ENCODE measurements around the gene EEFSEC. TPM values are rescaled to one million over a fixed set of nuclear protein-coding genes. Genes with fewer than 3 reads are reported as not detected.

EEFSEC gene
- total RNA-seq, 2 experiments from 2014 or later, result 22.1 to 22.7 TPM

DNA sequence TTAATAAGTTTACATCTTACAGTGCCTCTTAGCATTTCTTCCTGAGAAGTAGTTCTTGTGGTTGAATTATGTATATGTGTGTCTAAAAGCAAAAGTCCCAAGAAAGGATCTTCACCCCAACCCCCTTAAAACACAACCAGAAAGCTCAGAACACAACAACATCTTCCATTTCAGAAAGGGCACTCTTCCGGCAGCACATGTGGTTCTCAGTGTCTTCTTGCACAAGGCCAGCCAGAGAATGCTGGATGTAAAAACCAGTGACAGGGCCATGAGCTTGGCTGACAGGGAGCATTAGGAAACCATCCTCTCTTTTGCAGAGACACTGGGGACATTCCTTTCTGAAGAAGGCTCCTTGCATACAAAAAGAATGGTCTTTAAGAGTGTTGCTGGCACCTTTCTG is 45.0 kb downstream of the EEFSEC start:
- no peaks in the 10 kb centered on the region for H3K27me3 Mint-ChIP-seq
- peaks cover 14% of the 10 kb centered on the region for H3K36me3 Mint-ChIP-seq
- DNase-seq, result no peak
- H3K4me1 Mint-ChIP-seq, result peaks cover 6% of the 10 kb centered on the region
- H3K9me3 Mint-ChIP-seq, result no peaks in the 10 kb centered on the region
- no peak for ATAC-seq (ENCODE audit: low read depth)
- POLR2A ChIA-PET, result no interaction called here
- H3K4me3 Mint-ChIP-seq, result no peak overlapping the region
- peak overlapping the region; percentile 63 for H3K27ac Mint-ChIP-seq

GRCh38 chr3:128199110-128199509 is 45.8 kb downstream of the EEFSEC start:
- no peaks in the 10 kb centered on the region for H3K9me3 Mint-ChIP-seq

DNA sequence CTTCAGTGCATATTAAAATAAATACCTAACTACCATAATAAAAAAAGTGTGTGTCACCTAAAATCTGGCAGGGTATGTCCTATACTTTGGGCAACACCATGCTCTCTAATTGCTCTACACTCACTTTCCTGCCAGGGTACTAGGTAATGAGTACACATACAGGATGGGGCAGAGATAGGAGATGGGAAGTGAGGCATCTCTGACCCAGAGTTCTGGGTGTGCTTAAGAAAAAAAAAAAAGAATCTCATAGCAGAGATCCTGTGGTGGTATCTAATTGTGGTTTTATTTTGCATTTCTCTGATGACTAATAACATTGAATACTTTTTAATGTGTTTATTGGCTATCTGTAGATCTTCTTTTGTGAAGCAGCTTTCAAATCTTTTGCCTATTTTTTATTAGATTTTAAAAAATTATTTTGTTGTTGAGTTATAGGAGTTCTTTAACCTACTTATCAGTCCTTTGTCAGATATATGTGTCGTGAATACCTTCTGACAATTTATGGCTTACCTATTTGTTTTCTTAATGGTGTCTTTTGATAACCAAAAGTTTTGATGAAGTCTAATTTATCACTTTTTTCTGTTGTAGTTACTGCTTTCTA is 48.0 kb downstream of the EEFSEC start:
- Mint-ChIP-seq H3K27me3 (no peaks in the 10 kb centered on the region), H3K4me3 (no peak overlapping the region), H3K9me3 (no peaks in the 10 kb centered on the region), H3K27ac (no peak overlapping the region), H3K4me1 (peaks cover 6% of the 10 kb centered on the region), H3K36me3 (peaks cover 15% of the 10 kb centered on the region)
- ATAC-seq (ENCODE audit: low read depth) (no peak), DNase-seq (no peak)
- POLR2A ChIA-PET, result no interaction called here

More at GRCh38 chr3:128199110-128199509, 45.8 kb downstream of the EEFSEC start:
- ATAC-seq (ENCODE audit: low read depth) (no peak), DNase-seq (no peak)
- Mint-ChIP-seq H3K36me3 (peaks cover 15% of the 10 kb centered on the region), H3K27ac (no peak overlapping the region), H3K4me3 (no peak overlapping the region), H3K27me3 (no peaks in the 10 kb centered on the region), H3K4me1 (peaks cover 6% of the 10 kb centered on the region)
- POLR2A ChIA-PET, result no interaction called here

- no peak overlapping the region for H3K27ac Mint-ChIP-seq
- no peaks in the 10 kb centered on the region for H3K9me3 Mint-ChIP-seq
- no peaks in the 10 kb centered on the region for H3K27me3 Mint-ChIP-seq
- ATAC-seq (ENCODE audit: low read depth), result no peak
- no peak for DNase-seq
- no peak overlapping the region for H3K4me3 Mint-ChIP-seq
- H3K4me1 Mint-ChIP-seq, result peaks cover 6% of the 10 kb centered on the region
- POLR2A ChIA-PET, result no interaction called here
- peaks cover 17% of the 10 kb centered on the region for H3K36me3 Mint-ChIP-seq
Observed at GRCh38 chr3:128203169-128203568, 49.9 kb downstream of the EEFSEC start.

GRCh38 chr3:128205558-128206145 is 52.4 kb downstream of the EEFSEC start:
- Mint-ChIP-seq H3K9me3 (no peaks in the 10 kb centered on the region), H3K27ac (no peak overlapping the region), H3K36me3 (peaks cover 13% of the 10 kb centered on the region), H3K27me3 (no peaks in the 10 kb centered on the region), H3K4me3 (no peak overlapping the region), H3K4me1 (peaks cover 4% of the 10 kb centered on the region)
- POLR2A ChIA-PET, result no interaction called here
- ATAC-seq (ENCODE audit: low read depth), result no peak
- DNase-seq, result no peak

- ATAC-seq (ENCODE audit: low read depth) (no peak), DNase-seq (no peak)
- POLR2A ChIA-PET, result no interaction called here
- Mint-ChIP-seq H3K4me3 (no peak overlapping the region), H3K4me1 (peaks cover 4% of the 10 kb centered on the region), H3K9me3 (no peaks in the 10 kb centered on the region), H3K27ac (no peak overlapping the region), H3K36me3 (peaks cover 9% of the 10 kb centered on the region), H3K27me3 (no peaks in the 10 kb centered on the region)
Observed at GRCh38 chr3:128207951-128208350, 54.7 kb downstream of the EEFSEC start.

GRCh38 chr3:128210711-128211110 is 57.4 kb downstream of the EEFSEC start:
- Mint-ChIP-seq H3K27ac (no peak overlapping the region), H3K9me3 (no peaks in the 10 kb centered on the region), H3K36me3 (peaks cover 5% of the 10 kb centered on the region), H3K27me3 (no peaks in the 10 kb centered on the region), H3K4me3 (no peak overlapping the region), H3K4me1 (peaks cover 4% of the 10 kb centered on the region)
- DNase-seq, result no peak
- ATAC-seq (ENCODE audit: low read depth), result no peak
- POLR2A ChIA-PET, result no interaction called here

GRCh38 chr3:128214056-128214455 is 60.8 kb downstream of the EEFSEC start:
- no peak for DNase-seq
- Mint-ChIP-seq H3K27me3 (no peaks in the 10 kb centered on the region), H3K4me1 (peaks cover 6% of the 10 kb centered on the region), H3K27ac (no peak overlapping the region), H3K9me3 (no peaks in the 10 kb centered on the region), H3K36me3 (peaks cover 10% of the 10 kb centered on the region), H3K4me3 (no peak overlapping the region)
- no peak for ATAC-seq (ENCODE audit: low read depth)
- POLR2A ChIA-PET, result no interaction called here

GRCh38 chr3:128215290-128215689 is 62.0 kb downstream of the EEFSEC start:
- no peak overlapping the region for H3K4me3 Mint-ChIP-seq
- H3K27ac Mint-ChIP-seq, result no peak overlapping the region
- no peak for DNase-seq
- H3K27me3 Mint-ChIP-seq, result no peaks in the 10 kb centered on the region
- H3K4me1 Mint-ChIP-seq, result peaks cover 5% of the 10 kb centered on the region
- POLR2A ChIA-PET, result no interaction called here
- no peak for ATAC-seq (ENCODE audit: low read depth)
- peaks cover 18% of the 10 kb centered on the region for H3K36me3 Mint-ChIP-seq
- no peaks in the 10 kb centered on the region for H3K9me3 Mint-ChIP-seq

GRCh38 chr3:128215800-128216495 is 62.7 kb downstream of the EEFSEC start:
- Mint-ChIP-seq H3K4me1 (peaks cover 5% of the 10 kb centered on the region), H3K4me3 (no peak overlapping the region), H3K27me3 (no peaks in the 10 kb centered on the region), H3K27ac (no peak overlapping the region), H3K36me3 (peaks cover 25% of the 10 kb centered on the region), H3K9me3 (peaks cover 2% of the 10 kb centered on the region)
- POLR2A ChIA-PET, result no interaction called here
- no peak for DNase-seq
- no peak for ATAC-seq (ENCODE audit: low read depth)

DNA sequence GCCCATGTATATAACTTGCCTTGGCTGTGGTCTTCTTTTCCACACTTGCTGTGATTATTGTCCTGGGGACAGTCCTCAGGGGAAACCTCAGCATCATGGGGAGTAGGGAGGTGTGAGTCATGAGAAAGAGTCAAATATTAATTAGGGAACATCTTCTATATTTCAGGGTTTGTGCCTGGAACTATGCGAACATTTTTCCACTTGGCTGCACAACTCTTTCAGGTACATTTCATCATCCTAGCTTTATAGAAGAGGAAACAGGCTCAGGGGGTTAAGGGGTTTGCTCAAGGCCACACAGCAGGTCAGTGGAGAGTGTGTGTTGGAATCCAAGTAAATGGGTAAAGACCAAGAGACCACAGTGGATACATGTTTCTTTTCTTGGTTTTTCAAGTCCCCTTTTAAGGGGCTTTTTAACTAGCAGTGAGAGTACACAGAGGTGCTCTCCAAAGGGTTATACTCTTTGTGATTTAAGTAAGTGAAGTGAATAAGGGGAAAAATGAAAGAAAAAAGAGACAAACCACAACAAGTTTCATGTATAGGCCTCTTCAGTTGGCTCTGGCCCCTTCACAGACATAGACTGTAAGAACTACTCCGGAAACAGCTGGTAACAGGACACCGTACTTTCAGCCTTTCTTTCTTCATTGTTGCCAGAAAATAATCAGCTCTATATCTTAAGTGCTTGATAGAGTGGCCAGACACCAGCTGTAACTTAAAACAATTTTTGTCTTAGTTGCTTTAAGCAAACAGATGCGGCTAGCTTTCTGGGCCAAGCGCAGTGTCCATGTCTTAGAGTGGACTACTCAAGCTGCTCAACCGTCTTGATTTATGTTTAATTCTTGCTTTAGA is 64.6 kb downstream of the EEFSEC start:
- DNase-seq (no peak), ATAC-seq (ENCODE audit: low read depth) (no peak)
- POLR2A ChIA-PET, result no interaction called here
- H3K27me3 Mint-ChIP-seq, result no peaks in the 10 kb centered on the region
- H3K36me3 Mint-ChIP-seq, result peaks cover 29% of the 10 kb centered on the region
- H3K4me1 Mint-ChIP-seq, result peaks cover 5% of the 10 kb centered on the region
- no peak overlapping the region for H3K27ac Mint-ChIP-seq
- H3K9me3 Mint-ChIP-seq, result peaks cover 7% of the 10 kb centered on the region
- no peak overlapping the region for H3K4me3 Mint-ChIP-seq

DNA sequence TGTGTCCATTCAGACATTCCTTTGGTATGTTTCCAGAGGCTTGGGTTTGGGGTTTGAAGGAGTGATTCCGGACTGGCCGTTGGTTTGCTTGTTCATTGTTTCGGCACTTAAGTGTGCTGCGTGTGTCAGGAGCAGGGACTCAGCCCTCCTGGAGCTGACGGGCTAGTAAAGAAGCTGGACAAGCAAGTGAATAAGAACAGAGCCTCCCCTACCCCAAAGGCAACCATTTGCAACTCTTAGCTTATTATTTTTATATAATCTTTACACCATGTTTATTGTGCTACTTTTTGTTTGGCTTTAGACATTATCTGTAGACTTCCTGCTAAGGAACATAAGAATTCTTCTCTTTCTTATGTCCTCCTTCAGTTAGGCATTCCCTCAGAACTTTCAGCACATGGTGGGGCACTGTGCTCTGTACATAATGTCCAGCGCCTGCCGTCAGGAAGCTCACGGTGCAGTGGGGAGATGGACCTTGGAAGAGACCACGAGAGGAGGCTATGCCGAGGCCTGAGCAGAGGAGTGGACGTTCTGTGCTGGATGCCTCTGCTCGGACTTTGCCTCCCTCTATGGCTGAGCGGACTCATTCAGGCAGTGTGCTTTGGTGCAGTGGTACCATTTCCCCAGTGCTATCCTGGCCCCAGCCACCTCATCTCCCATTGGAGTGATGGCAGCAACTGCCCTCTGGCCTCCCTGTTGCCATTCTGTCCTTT is 65.4 kb downstream of the EEFSEC start:
- no peak for DNase-seq
- Mint-ChIP-seq H3K4me1 (peaks cover 5% of the 10 kb centered on the region), H3K36me3 (peaks cover 31% of the 10 kb centered on the region), H3K27ac (no peak overlapping the region), H3K4me3 (no peak overlapping the region), H3K9me3 (peaks cover 13% of the 10 kb centered on the region), H3K27me3 (no peaks in the 10 kb centered on the region)
- no peak for ATAC-seq (ENCODE audit: low read depth)
- POLR2A ChIA-PET, result no interaction called here

DNA sequence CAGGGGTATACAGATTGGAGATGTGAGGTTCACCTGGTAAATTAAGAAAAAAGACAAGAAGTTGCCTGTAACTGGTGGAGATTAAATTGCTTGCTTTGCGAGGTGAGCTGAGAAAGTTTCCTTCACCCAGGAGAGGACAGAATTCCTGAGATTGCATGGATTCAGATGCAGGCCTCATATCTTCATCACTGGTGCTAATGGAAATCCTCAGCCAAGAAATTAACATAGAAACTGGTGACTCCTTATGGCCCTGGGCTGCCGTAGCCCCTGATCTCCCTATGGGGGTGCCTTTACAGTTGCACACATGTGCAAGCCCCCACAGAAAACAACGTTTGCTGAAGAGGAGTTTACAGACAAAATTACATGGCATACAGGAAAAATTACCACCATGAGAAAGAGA is 68.0 kb downstream of the EEFSEC start:
- no peak overlapping the region for H3K27ac Mint-ChIP-seq
- H3K36me3 Mint-ChIP-seq, result peaks cover 37% of the 10 kb centered on the region
- no peak overlapping the region for H3K4me3 Mint-ChIP-seq
- H3K9me3 Mint-ChIP-seq, result peaks cover 17% of the 10 kb centered on the region
- DNase-seq (no peak), ATAC-seq (ENCODE audit: low read depth) (no peak)
- H3K27me3 Mint-ChIP-seq, result no peaks in the 10 kb centered on the region
- H3K4me1 Mint-ChIP-seq, result peaks cover 9% of the 10 kb centered on the region
- POLR2A ChIA-PET, result no interaction called here

All from activated naive CD8-positive, alpha-beta T cell treated with anti-CD3 and anti-CD28 coated beads, Interleukin-2, amount 10 ng/mL, durations not matched to agents 7 days and 5 days (primary cell).